HepG2 (cell line): ENCODE measurements around the gene ZNF428. TPM values are rescaled to one million over a fixed set of nuclear protein-coding genes. Genes with fewer than 3 reads are reported as not detected.

Experiments used
- ATAC-seq: fragments of 200-7000 bp; cut with Tn5 transposase; 3 replicates; pipeline ENCODE4 v1.9.1; 2020; ENCODE audit warnings: mild to moderate bottlenecking, moderate library complexity
- BruUV-seq: library from RNA; stranded (reverse); fragments of 400-500 nt; replicated peaks from 2 replicates; lab custom pipeline; 2021; lab: Mats Ljungman, UMichigan
- CTCF ChIA-PET: fragments of 300-600 bp; formaldehyde crosslinking; extraction: SDS; loops from one replicate; lab custom pipeline; 2021; ENCODE audit warnings: low total read pairs, inconsistent platforms, low intra/inter-chr PET ratio; lab: Yijun Ruan, JAX
- POLR2A ChIA-PET: fragments of 350-600 bp; sonication (Branson Sonifier 250); formaldehyde crosslinking; loops from one replicate; lab custom pipeline; 2020; ENCODE audit warnings: antibody characterized with exemption, inconsistent platforms; lab: Yijun Ruan, JAX
- DNase-seq: peaks from one replicate; pipeline ENCODE4 v3.0.0-alpha.2; 2015; ENCODE audit warnings: low spot score
- FAIRE-seq: peaks from 3 replicates; lab custom pipeline; 2011; peaks lifted over from hg19 to GRCh38; lab: Jason Lieb, UNC
- H2AFZ ChIP-seq: one replicate; pipeline ENCODE4 v1.6.1; 2011; ENCODE audit warnings: low read length, inconsistent platforms
- H3K27ac ChIP-seq: fragments of 300-600 bp; 3 replicates; pipeline ENCODE4 v1.8.0; 2011; ENCODE audit warnings: mixed run types, mild to moderate bottlenecking, mixed read lengths, low read length, inconsistent platforms; ENCODE audit not compliant: insufficient read depth; ENCODE audit errors: extremely low read length
- H3K27me3 ChIP-seq, 2 experiments: fragments of 200-600 bp in 1 of 2; 2 replicates in 1 of 2; 3 replicates in 1 of 2; pipeline versions ENCODE4 v1.6.0 to v1.8.0; 2011; ENCODE audit warnings: low read length in 2 of 2, mild to moderate bottlenecking in 2 of 2, moderate library complexity in 2 of 2, inconsistent platforms in 1 of 2; ENCODE audit not compliant: insufficient read depth in 2 of 2, control insufficient read depth in 1 of 2
- H3K36me3 ChIP-seq, 2 experiments: fragments of 200-600 bp in 1 of 2; replicated peaks in 1 of 2; 2 replicates in 1 of 2; 3 replicates in 1 of 2; pipeline versions ENCODE4 v1.5.1 to v1.8.0; 2011; ENCODE audit warnings: low read length in 2 of 2, inconsistent platforms in 1 of 2; ENCODE audit not compliant: insufficient read depth in 2 of 2, control insufficient read depth in 1 of 2
- H3K4me1 ChIP-seq: 2 replicates; pipeline ENCODE4 v1.5.1; 2012; ENCODE audit warnings: low read length, inconsistent platforms; ENCODE audit not compliant: insufficient read depth
- H3K4me2 ChIP-seq: 2 replicates; pipeline ENCODE4 v1.6.0; 2011; ENCODE audit warnings: low read depth, low read length, inconsistent platforms
- H3K4me3 ChIP-seq, 3 experiments: fragments of 200-600 bp in 1 of 3; sonication (generic), shearing (Covaris generic) in 1 of 3; replicated peaks in 1 of 3; 2 replicates each; pipeline ENCODE4 v1.5.1; 2011 to 2016; ENCODE audit warnings: low read length in 3 of 3, inconsistent platforms in 2 of 3, low read depth in 2 of 3, mild to moderate bottlenecking in 2 of 3, control low read depth in 1 of 3, mixed read lengths in 1 of 3; ENCODE audit not compliant: insufficient read depth in 1 of 3
- H3K79me2 ChIP-seq: one replicate; pipeline ENCODE4 v1.6.1; 2011; ENCODE audit warnings: low read length, inconsistent platforms; ENCODE audit not compliant: insufficient read depth
- H3K9ac ChIP-seq: 2 replicates; pipeline ENCODE4 v1.6.0; 2011; ENCODE audit warnings: mild to moderate bottlenecking, low read depth, low read length, inconsistent platforms; ENCODE audit not compliant: insufficient read depth
- H3K9me3 ChIP-seq: 2 replicates; pipeline ENCODE4 v1.5.1; 2012; ENCODE audit warnings: mild to moderate bottlenecking, low read length
- H4K20me1 ChIP-seq: 2 replicates; pipeline ENCODE4 v1.6.0; 2011; ENCODE audit warnings: inconsistent platforms, mild to moderate bottlenecking, low read length, moderate library complexity; ENCODE audit not compliant: insufficient read depth
- AGO2 ChIP-seq: fragments of 200-400 bp; formaldehyde crosslinking; optimal IDR thresholded peaks from 2 replicates; pipeline ENCODE3; 2017; ENCODE audit warnings: mild to moderate bottlenecking, low read depth, low read length, moderate library complexity
- MYPOP ChIP-seq: sonication (generic); formaldehyde crosslinking; IDR thresholded peaks from 2 replicates; pipeline ENCODE4 v1.8.1; 2023; ENCODE audit warnings: mild to moderate bottlenecking, moderate library complexity, missing genetic modification reagents
- NR2F1 ChIP-seq, 2 experiments: fragments of 450-650 bp in 1 of 2; formaldehyde crosslinking in 1 of 2; IDR thresholded peaks; 2 replicates each; pipeline versions ENCODE4 v1.5.0 to v1.6.1; 2016 to 2020; ENCODE audit warnings: mild to moderate bottlenecking in 1 of 2, missing compliant biosample characterization in 1 of 2, missing genetic modification reagents in 1 of 2, moderate library complexity in 1 of 2
- WIZ ChIP-seq: sonication (generic); formaldehyde crosslinking; IDR thresholded peaks from 2 replicates; pipeline ENCODE4 v1.5.1; 2020; ENCODE audit warnings: mild to moderate bottlenecking, missing genetic modification reagents
- ZHX2 ChIP-seq, 2 experiments: sonication (generic) in 1 of 2; formaldehyde crosslinking in 1 of 2; IDR thresholded peaks; 2 replicates each; pipeline versions ENCODE4 v1.6.1 to v1.9.0; 2014 to 2022; ENCODE audit warnings: antibody characterized with exemption in 1 of 2, borderline replicate concordance in 1 of 2, inconsistent platforms in 1 of 2, low read depth in 1 of 2, missing genetic modification reagents in 1 of 2
- ZNF124 ChIP-seq: sonication (generic); formaldehyde crosslinking; IDR thresholded peaks from 2 replicates; pipeline ENCODE4 v1.4.0; 2020; ENCODE audit warnings: missing genetic modification reagents
- ZNF605 ChIP-seq: sonication (generic); formaldehyde crosslinking; IDR thresholded peaks from 2 replicates; pipeline ENCODE4 v1.8.0; 2022; ENCODE audit warnings: mild to moderate bottlenecking, missing genetic modification reagents
- ZUFSP ChIP-seq: sonication (generic); formaldehyde crosslinking; IDR thresholded peaks from 2 replicates; pipeline ENCODE4 v1.9.0; 2021; ENCODE audit warnings: missing genetic modification reagents, mild to moderate bottlenecking, borderline replicate concordance
- WGBS: methylation state at CpG from one replicate; pipeline ENCODE4 v1.1.6; 2017; ENCODE audit warnings: low lambda C conversion rate; 5-methylcytosine and 5-hydroxymethylcytosine counted together
- in situ Hi-C: cut with HindIII; loops from 2 replicates; pipeline ENCODE4 v1.10.0; 2017; ENCODE audit warnings: low pct_unique_long_range_greater_than_20kb; ENCODE audit not compliant: extremely low pct_ligation_motif_present
- intact Hi-C: fragments of 100-400 bp; cut with micrococcal nuclease; formaldehyde crosslinking; loops from one replicate; pipeline ENCODE4 v1.10.0; 2022; ENCODE audit not compliant: unreplicated experiment
- polyA plus RNA-seq, 8 experiments: library from polyadenylated mRNA; depleted of rRNA in 3 of 8; stranded (reverse) in 7 of 8; unstranded in 1 of 8; fragments of >200 nt; fragmentation: Illumina TruSeq in 4 of 8; extraction: Trizol in 4 of 8; gene quantifications; 2 replicates each; pipeline versions ENCODE4 v1.2.1 to v1.2.3, GENCODE V29; 2011 to 2016; ENCODE audit warnings: low read depth in 4 of 8, missing spikeins in 1 of 8, mixed read lengths in 1 of 8; ENCODE audit not compliant: insufficient read depth in 1 of 8
- total RNA-seq, 5 experiments: library from RNA; depleted of rRNA; stranded (reverse); fragments of >200 nt; fragmentation: Illumina TruSeq; extraction: Trizol; gene quantifications; 2 replicates each; pipeline ENCODE4 v1.2.3, GENCODE V29; 2016; ENCODE audit warnings: low read depth in 1 of 5

ZNF428 gene
- total and polyA plus RNA-seq, 2 of the 13 experiments (the other 11 are each of a cell fraction or from before 2014, with no cell fraction given), result 10.4 to 26.9 TPM

- CTCF ChIA-PET, result no interaction called here
- intact Hi-C loops (no loop called here), in situ Hi-C loops (no loop called here)
- Histone ChIP-seq H2AFZ (no peak overlapping the region), H3K27ac (no peak overlapping the region), H3K4me2 (no peak overlapping the region), H3K79me2 (peaks cover 11% of the 10 kb centered on the region), H3K9me3 (no peaks in the 10 kb centered on the region), H3K36me3 (peaks cover 0 to 2% of the 10 kb centered on the region in 2 experiments; a peak in 1 of 5 replicates), H4K20me1 (no peaks in the 10 kb centered on the region), H3K4me1 (peaks cover 24% of the 10 kb centered on the region), H3K4me3 (no peak overlapping the region), H3K27me3 (no peaks in the 10 kb centered on the region), H3K9ac (no peak overlapping the region)
- FAIRE-seq (no peak), DNase-seq (no peak), ATAC-seq (no peak)
- no TSS peak for BruUV-seq
- 100% methylated on average over 1 of the region's 1 CpG for WGBS
- POLR2A ChIA-PET, result interaction anchor here (1.0 kb wide), 1 partner anchor 27 kb away, joined by 3 read pairs; the partner anchor contains the start of genes IRGQ and ZNF576
- TF ChIP-seq ZNF124 (CRISPR knock-in tag) (no peak), ZNF605 (CRISPR knock-in tag) (no peak), AGO2 (peak; percentile 48), MYPOP (CRISPR knock-in tag) (no peak)
Observed at GRCh38 chr19:43622956-43623355, 3.5 kb upstream of the ZNF428 start.

- Histone ChIP-seq H3K4me2 (no peak overlapping the region), H3K27ac (no peak overlapping the region), H3K79me2 (peaks cover 11% of the 10 kb centered on the region), H4K20me1 (no peaks in the 10 kb centered on the region), H2AFZ (no peak overlapping the region), H3K36me3 (peaks cover 0 to 2% of the 10 kb centered on the region in 2 experiments; a peak in 1 of 5 replicates), H3K9ac (no peak overlapping the region), H3K27me3 (no peaks in the 10 kb centered on the region), H3K4me3 (no peak overlapping the region), H3K9me3 (no peaks in the 10 kb centered on the region), H3K4me1 (peaks cover 24% of the 10 kb centered on the region)
- in situ Hi-C loops (no loop called here), intact Hi-C loops (no loop called here)
- BruUV-seq, result no TSS peak
- CTCF ChIA-PET, result no interaction called here
- DNase-seq, result no peak
- no peak for ATAC-seq
- 88% methylated on average over 4 of the region's 4 CpGs for WGBS
- POLR2A ChIA-PET, result interaction anchor here (1.0 kb wide), 1 partner anchor 26 kb away, joined by 3 read pairs; the partner anchor contains the start of genes IRGQ and ZNF576
- no peak for FAIRE-seq
- no peak for TF ChIP-seq ZUFSP
- TF ChIP-seq NR2F1 (CRISPR knock-in tag; IDR thresholded peaks at IDR 0.05), result no peak
- no peak for TF ChIP-seq WIZ
- no peak for TF ChIP-seq ZHX2 (IDR thresholded peaks at IDR 0.05; ENCODE audit: low read depth)
- no peak for TF ChIP-seq ZHX2 (CRISPR knock-in tag; IDR thresholded peaks at IDR 0.05; ENCODE audit: borderline replicate concordance)
Observed at GRCh38 chr19:43622070-43622469, 2.6 kb upstream of the ZNF428 start.
